IMR-90 (cell line): ENCODE measurements around the gene PTGR3. TPM values are rescaled to one million over a fixed set of nuclear protein-coding genes. Genes with fewer than 3 reads are reported as not detected.

Experiments used
- ATAC-seq: fragments of 200-7000 bp; cut with Tn5 transposase; 2 replicates; pipeline ENCODE4 v1.9.1; 2020; ENCODE audit warnings: low read depth, mild to moderate bottlenecking, moderate library complexity
- BruUV-seq: library from RNA; stranded (reverse); fragments of 400-500 nt; replicated peaks from 2 replicates; lab custom pipeline; 2021; lab: Mats Ljungman, UMichigan
- CTCF ChIA-PET: fragments of 300-600 bp; formaldehyde crosslinking; extraction: SDS; loops from one replicate; lab custom pipeline; 2021; ENCODE audit warnings: antibody characterized with exemption; lab: Yijun Ruan, JAX
- POLR2A ChIA-PET: fragments of 300-600 bp; sonication (Branson Sonifier 250); formaldehyde crosslinking; loops from one replicate; lab custom pipeline; 2022; ENCODE audit warnings: antibody characterized with exemption; ENCODE audit not compliant: unreplicated experiment; lab: Charles Lee
- DNase-seq: peaks from one replicate; pipeline ENCODE4 v3.0.0; 2013
- H2AFZ ChIP-seq: replicated peaks from 2 replicates; pipeline ENCODE3; 2013; ENCODE audit warnings: low read length, mild to moderate bottlenecking; ENCODE audit not compliant: poor library complexity
- H2AK5ac ChIP-seq: 2 replicates; pipeline ENCODE4 v1.6.1; 2013; ENCODE audit warnings: low read depth, low read length, inconsistent platforms
- H2AK9ac ChIP-seq: replicated peaks from 2 replicates; pipeline ENCODE3; 2013; ENCODE audit warnings: mild to moderate bottlenecking, low read depth, low read length, moderate library complexity; ENCODE audit not compliant: poor library complexity
- H2BK120ac ChIP-seq: 2 replicates; pipeline ENCODE4 v1.6.1; 2013; ENCODE audit warnings: low read depth, low read length, inconsistent platforms
- H2BK15ac ChIP-seq: 3 replicates; pipeline ENCODE4 v1.6.1; 2013; ENCODE audit warnings: low read depth, low read length, inconsistent platforms
- H2BK20ac ChIP-seq: 2 replicates; pipeline ENCODE4 v1.6.1; 2013; ENCODE audit warnings: low read depth, mild to moderate bottlenecking, inconsistent platforms, low read length, moderate library complexity
- H2BK5ac ChIP-seq: 2 replicates; pipeline ENCODE4 v1.6.1; 2013; ENCODE audit warnings: mild to moderate bottlenecking, low read depth, low read length, inconsistent platforms; ENCODE audit not compliant: poor library complexity, severe bottlenecking
- H3K14ac ChIP-seq: replicated peaks from 2 replicates; pipeline ENCODE4 v1.6.1; 2013; ENCODE audit warnings: low read depth, low read length, inconsistent platforms
- H3K18ac ChIP-seq: 2 replicates; pipeline ENCODE4 v1.6.1; 2013; ENCODE audit warnings: low read depth, low read length, control low read depth
- H3K23ac ChIP-seq: 2 replicates; pipeline ENCODE4 v1.6.1; 2013; ENCODE audit warnings: low read depth, low read length, inconsistent platforms
- H3K27ac ChIP-seq: 2 replicates; pipeline ENCODE4 v1.5.1; 2013; ENCODE audit warnings: mild to moderate bottlenecking, control low read depth, low read length; ENCODE audit not compliant: insufficient read depth
- H3K27me3 ChIP-seq: 2 replicates; pipeline ENCODE4 v1.6.1; 2013; ENCODE audit warnings: low read length; ENCODE audit not compliant: control insufficient read depth, insufficient read depth
- H3K36me3 ChIP-seq: 2 replicates; pipeline ENCODE4 v1.6.1; 2013; ENCODE audit warnings: low read length, mixed read lengths; ENCODE audit not compliant: control insufficient read depth, insufficient read depth
- H3K4ac ChIP-seq: 2 replicates; pipeline ENCODE4 v1.6.1; 2013; ENCODE audit warnings: low read depth, low read length, inconsistent platforms
- H3K4me1 ChIP-seq: 2 replicates; pipeline ENCODE4 v1.6.1; 2013; ENCODE audit warnings: low read length, mixed read lengths; ENCODE audit not compliant: control insufficient read depth, insufficient read depth
- H3K4me2 ChIP-seq: 2 replicates; pipeline ENCODE4 v1.6.1; 2013; ENCODE audit warnings: low read depth, mild to moderate bottlenecking, control low read depth, low read length, moderate library complexity
- H3K4me3 ChIP-seq: 2 replicates; pipeline ENCODE4 v1.5.1; 2013; ENCODE audit warnings: low read depth, mild to moderate bottlenecking, control low read depth, low read length, moderate library complexity; ENCODE audit not compliant: insufficient read depth
- H3K56ac ChIP-seq: 2 replicates; pipeline ENCODE4 v1.6.1; 2013; ENCODE audit warnings: low read length, inconsistent platforms; ENCODE audit not compliant: insufficient read depth; ENCODE audit errors: extremely low read depth
- H3K79me1 ChIP-seq, 2 experiments: 2 replicates each; pipeline ENCODE4 v1.6.1; 2013; ENCODE audit warnings: low read length in 2 of 2, inconsistent platforms in 1 of 2, low read depth in 1 of 2
- H3K9ac ChIP-seq: 2 replicates; pipeline ENCODE4 v1.6.1; 2013; ENCODE audit warnings: low read depth, low read length, control low read depth
- H3K9me1 ChIP-seq: 2 replicates; pipeline ENCODE4 v1.6.1; 2013; ENCODE audit warnings: low read length, inconsistent platforms; ENCODE audit not compliant: insufficient read depth
- H3K9me3 ChIP-seq: 2 replicates; pipeline ENCODE4 v1.6.1; 2013; ENCODE audit warnings: low read length; ENCODE audit not compliant: control insufficient read depth, insufficient read depth
- H4K20me1 ChIP-seq: 2 replicates; pipeline ENCODE4 v1.6.1; 2013; ENCODE audit warnings: low read length, inconsistent platforms; ENCODE audit not compliant: insufficient read depth
- H4K5ac ChIP-seq: 2 replicates; pipeline ENCODE4 v1.6.1; 2013; ENCODE audit warnings: mild to moderate bottlenecking, low read depth, low read length, control low read depth
- H4K8ac ChIP-seq, 2 experiments: 2 replicates each; pipeline ENCODE4 v1.6.1; 2013; ENCODE audit warnings: low read depth in 2 of 2, low read length in 2 of 2, control low read depth in 1 of 2, inconsistent platforms in 1 of 2
- H4K91ac ChIP-seq: 2 replicates; pipeline ENCODE4 v1.6.1; 2013; ENCODE audit warnings: low read depth, low read length, inconsistent platforms; ENCODE audit not compliant: insufficient read depth
- BHLHE40 ChIP-seq: fragments of 150-350 bp; IDR thresholded peaks from 2 replicates; pipeline ENCODE4 v1.6.1; 2016; ENCODE audit warnings: mild to moderate bottlenecking, low read depth, low read length
- CTCF ChIP-seq: conservative IDR thresholded peaks from 2 replicates; pipeline ENCODE4 v1.5.1; 2012; ENCODE audit warnings: mild to moderate bottlenecking, low read depth, low read length, improper control_type of control experiment
- ELK1 ChIP-seq: fragments of 150-350 bp; IDR thresholded peaks from 2 replicates; pipeline ENCODE4 v1.6.1; 2016; ENCODE audit warnings: low read depth, mild to moderate bottlenecking, low read length, moderate library complexity, borderline replicate concordance
- FOS ChIP-seq: fragments of 150-350 bp; IDR thresholded peaks from 2 replicates; pipeline ENCODE4 v1.6.1; 2016; ENCODE audit warnings: low read depth, low read length
- MAZ ChIP-seq: IDR thresholded peaks from 2 replicates; pipeline ENCODE4 v1.6.1; 2012; ENCODE audit warnings: low read depth, mild to moderate bottlenecking, low read length, improper control_type of control experiment, moderate library complexity, borderline replicate concordance
- MXI1 ChIP-seq: IDR thresholded peaks from 2 replicates; pipeline ENCODE4 v1.6.1; 2012; ENCODE audit warnings: low read depth, mild to moderate bottlenecking, low read length, moderate library complexity, borderline replicate concordance
- NFE2L2 ChIP-seq: fragments of 150-350 bp; IDR thresholded peaks from 2 replicates; pipeline ENCODE4 v1.6.1; 2016; ENCODE audit warnings: low read depth, mild to moderate bottlenecking, low read length
- POLR2A ChIP-seq: IDR thresholded peaks from 2 replicates; pipeline ENCODE4 v1.6.1; 2012; ENCODE audit warnings: mild to moderate bottlenecking, low read depth, low read length
- RAD21 ChIP-seq: IDR thresholded peaks from 2 replicates; pipeline ENCODE4 v1.6.1; 2012; ENCODE audit warnings: low read length, improper control_type of control experiment
- RFX5 ChIP-seq: IDR thresholded peaks from 2 replicates; pipeline ENCODE4 v1.8.0; 2012; ENCODE audit warnings: low read depth, mild to moderate bottlenecking, low read length, moderate library complexity
- SMC3 ChIP-seq: fragments of 150-350 bp; IDR thresholded peaks from 2 replicates; pipeline ENCODE4 v1.6.1; 2016; ENCODE audit warnings: low read depth, mild to moderate bottlenecking, antibody characterized with exemption, low read length, moderate library complexity
- USF2 ChIP-seq: fragments of 150-350 bp; IDR thresholded peaks from 2 replicates; pipeline ENCODE4 v1.6.1; 2017; ENCODE audit warnings: mild to moderate bottlenecking, antibody characterized with exemption, low read length, low read depth
- WGBS, 2 experiments: methylation state at CpG; one replicate each; pipeline versions ENCODE4 v1.1.5 to v1.1.7; 2013; ENCODE audit warnings: missing lambda C conversion rate in 2 of 2; ENCODE audit not compliant: insufficient read length in 1 of 2; ENCODE audit errors: extremely low coverage in 2 of 2; 5-methylcytosine and 5-hydroxymethylcytosine counted together
- dilution Hi-C: fragments of 300-500 bp; cut with HindIII; formaldehyde crosslinking; loops from one replicate; pipeline ENCODE4 v1.14.3; 2018; ENCODE audit warnings: low sequenced_read_pairs; ENCODE audit not compliant: unreplicated experiment
- in situ Hi-C: fragments of 300-500 bp; cut with MboI; formaldehyde crosslinking; loops from 3 replicates; pipeline ENCODE4 v1.14.3; 2019; ENCODE audit warnings: low sequenced_read_pairs, inconsistent platforms, mixed read lengths
- intact Hi-C: fragments of 100-400 bp; cut with micrococcal nuclease; formaldehyde crosslinking; loops from 2 replicates; pipeline ENCODE4 v1.10.0; 2022
- polyA plus RNA-seq, 3 experiments: library from polyadenylated mRNA; depleted of rRNA; stranded (reverse); fragments of >200 nt; gene quantifications; 2 replicates each; pipeline ENCODE4 v1.2.3, GENCODE V29; 2012; ENCODE audit warnings: low replicate concordance in 1 of 3
- total RNA-seq: library from RNA; depleted of rRNA; stranded (reverse); fragments of >200 nt; gene quantifications from 2 replicates; pipeline ENCODE4 v1.2.3, GENCODE V29; 2012

Gene PTGR3
- total and polyA plus RNA-seq, 2 of the 4 experiments (the other 2 are of a cell fraction), result 16.1 to 26.4 TPM

GRCh38 chr18:75249175-75249518 is 40.2 kb upstream of the PTGR3 start:
- peak overlapping the region; percentile 24 for H2AFZ ChIP-seq
- H4K8ac ChIP-seq, result peak overlapping the region in 1 of 2 experiments; percentile 34; a peak in 1 of 4 replicates
- H2BK15ac ChIP-seq, result no peak overlapping the region
- H3K4me3 ChIP-seq, result no peak overlapping the region
- no peak overlapping the region; the same call in 1 of the 2 replicates for H2AK5ac ChIP-seq
- H3K27me3 ChIP-seq, result no peaks in the 10 kb centered on the region
- H2BK20ac ChIP-seq, result no peak overlapping the region
- no peak overlapping the region for H2AK9ac ChIP-seq
- no peak overlapping the region for H3K14ac ChIP-seq
- no peak overlapping the region for H3K18ac ChIP-seq
- no peak overlapping the region for H2BK5ac ChIP-seq
- ChIA-PET POLR2A (no interaction called here), CTCF (no interaction called here)
- no peak for DNase-seq
- peaks cover 18% of the 10 kb centered on the region for H3K4me1 ChIP-seq
- no peak overlapping the region for H3K9ac ChIP-seq
- 100% methylated on average over 1 of the region's 9 CpGs; no CpG with 5 or more reads in 1 of the 2 experiments for WGBS, 2 experiments
- intact Hi-C loops (no loop called here), in situ Hi-C loops (no loop called here), dilution Hi-C loops (no loop called here)
- no peaks in the 10 kb centered on the region for H4K20me1 ChIP-seq
- H4K91ac ChIP-seq, result 0 out of 2 replicates have a peak overlapping the region, but pooled peaks have one; percentile 27
- H4K5ac ChIP-seq, result peak overlapping the region; percentile 62; the same call in 1 of the 2 replicates
- no TSS peak for BruUV-seq
- ATAC-seq, result no peak
- 0 out of 2 replicates have a peak overlapping the region, but pooled peaks have one; percentile 21 for H3K4ac ChIP-seq
- peaks cover 14 to 43% of the 10 kb centered on the region in 2 experiments; a peak in 3 of 4 replicates for H3K79me1 ChIP-seq
- H3K23ac ChIP-seq, result no peak overlapping the region
- no peak overlapping the region for H3K4me2 ChIP-seq
- H3K9me1 ChIP-seq, result peaks cover 11% of the 10 kb centered on the region; the same call in 1 of the 2 replicates
- TF ChIP-seq BHLHE40, result no peak
- no peak for TF ChIP-seq MAZ
- no peak for TF ChIP-seq ELK1
- TF ChIP-seq POLR2A, result no peak
- TF ChIP-seq CTCF, result no peak
- no peak for TF ChIP-seq SMC3
- TF ChIP-seq RFX5, result no peak
- no peak for TF ChIP-seq RAD21
- no peak for TF ChIP-seq NFE2L2
- TF ChIP-seq USF2, result no peak
- TF ChIP-seq FOS, result no peak
- TF ChIP-seq MXI1, result no peak
- H3K9me3 ChIP-seq, result no peaks in the 10 kb centered on the region
- no peak overlapping the region for H3K56ac ChIP-seq
- H3K36me3 ChIP-seq, result no peaks in the 10 kb centered on the region
- H2BK120ac ChIP-seq, result no peak overlapping the region
- H3K27ac ChIP-seq, result peak overlapping the region; percentile 51; the same call in 1 of the 2 replicates
